ENCODE data around the gene GAB2.
"Not testable (repeated sequence)": the region's sequence is repeated elsewhere in the genome, so short reads cannot be mapped to it uniquely, and the experiment has no call there.

The GAB2 gene

GRCh38 chr11:78363024-78363619 is 54.5 kb downstream of the GAB2 start:
- DNase-seq: no peak

- no peak for DNase-seq
Observed at GRCh38 chr11:78361228-78361627, 56.4 kb downstream of the GAB2 start.

- DNase-seq: no peak
Observed at GRCh38 chr11:78359921-78360320, 57.7 kb downstream of the GAB2 start.

GRCh38 chr11:78357924-78358323 is 59.7 kb downstream of the GAB2 start:
- not testable (repeated sequence) for DNase-seq

- DNase-seq: not testable (repeated sequence)
Observed at GRCh38 chr11:78357425-78357824, 60.2 kb downstream of the GAB2 start.

- DNase-seq: not testable (repeated sequence)
Observed at GRCh38 chr11:78355742-78356141, 61.9 kb downstream of the GAB2 start.

GRCh38 chr11:78355309-78355705 is 62.3 kb downstream of the GAB2 start:
- no peak for DNase-seq

GRCh38 chr11:78354408-78355308 is 63.0 kb downstream of the GAB2 start:
- DNase-seq: no peak

- no peak for DNase-seq
Observed at GRCh38 chr11:78351979-78352841, 65.4 kb downstream of the GAB2 start.

GRCh38 chr11:78351193-78351592 is 66.4 kb downstream of the GAB2 start:
- DNase-seq: no peak

GRCh38 chr11:78350646-78351165 is 66.9 kb downstream of the GAB2 start:
- no peak for DNase-seq

- DNase-seq: no peak
Observed at GRCh38 chr11:78350091-78350645, 67.5 kb downstream of the GAB2 start.

GRCh38 chr11:78349624-78350023 is 68.0 kb downstream of the GAB2 start:
- no peak for DNase-seq

GRCh38 chr11:78349114-78349513 is 68.5 kb downstream of the GAB2 start:
- no peak for DNase-seq

- no peak for DNase-seq
Observed at GRCh38 chr11:78347956-78348355, 69.7 kb downstream of the GAB2 start.

- no peak for DNase-seq
Observed at GRCh38 chr11:78346799-78347198, 70.8 kb downstream of the GAB2 start.

GRCh38 chr11:78345450-78345849 is 72.2 kb downstream of the GAB2 start:
- DNase-seq: no peak

- no peak for DNase-seq
Observed at GRCh38 chr11:78344676-78345075, 72.9 kb downstream of the GAB2 start.

- DNase-seq: no peak
Observed at GRCh38 chr11:78344094-78344493, 73.5 kb downstream of the GAB2 start.

GRCh38 chr11:78343303-78343702 is 74.3 kb downstream of the GAB2 start:
- DNase-seq: no peak

GRCh38 chr11:78341841-78342240 is 75.8 kb downstream of the GAB2 start:
- DNase-seq: no peak

GRCh38 chr11:78340530-78340929 is 77.1 kb downstream of the GAB2 start:
- no peak for DNase-seq

- no peak for DNase-seq
Observed at GRCh38 chr11:78339945-78340344, 77.7 kb downstream of the GAB2 start.
